Peyer's patch (tissue), 4 donors: Measurements from ENCODE around the gene SPC24.

Experiments used
- POLR2A ChIP-seq, 2 donors: fragments of 450-650 bp; IDR thresholded peaks; one replicate each; pipeline ENCODE4 v1.5.1; 2017; ENCODE audit warnings: antibody characterized with exemption in 2 of 2, mild to moderate bottlenecking in 2 of 2, moderate library complexity in 2 of 2
- TF ChIP-seq, protein P1 (sequence below), 6 experiments: fragments of 450-650 bp in 4 of 6; fragments of 200-600 bp in 2 of 6; sonication (generic) in 1 of 6; IDR thresholded peaks; one replicate each; pipeline ENCODE4 v1.5.1; 2017 to 2019; ENCODE audit warnings: antibody characterized with exemption in 6 of 6, mild to moderate bottlenecking in 3 of 6, moderate library complexity in 1 of 6

- TF ChIP-seq, protein P1, sequence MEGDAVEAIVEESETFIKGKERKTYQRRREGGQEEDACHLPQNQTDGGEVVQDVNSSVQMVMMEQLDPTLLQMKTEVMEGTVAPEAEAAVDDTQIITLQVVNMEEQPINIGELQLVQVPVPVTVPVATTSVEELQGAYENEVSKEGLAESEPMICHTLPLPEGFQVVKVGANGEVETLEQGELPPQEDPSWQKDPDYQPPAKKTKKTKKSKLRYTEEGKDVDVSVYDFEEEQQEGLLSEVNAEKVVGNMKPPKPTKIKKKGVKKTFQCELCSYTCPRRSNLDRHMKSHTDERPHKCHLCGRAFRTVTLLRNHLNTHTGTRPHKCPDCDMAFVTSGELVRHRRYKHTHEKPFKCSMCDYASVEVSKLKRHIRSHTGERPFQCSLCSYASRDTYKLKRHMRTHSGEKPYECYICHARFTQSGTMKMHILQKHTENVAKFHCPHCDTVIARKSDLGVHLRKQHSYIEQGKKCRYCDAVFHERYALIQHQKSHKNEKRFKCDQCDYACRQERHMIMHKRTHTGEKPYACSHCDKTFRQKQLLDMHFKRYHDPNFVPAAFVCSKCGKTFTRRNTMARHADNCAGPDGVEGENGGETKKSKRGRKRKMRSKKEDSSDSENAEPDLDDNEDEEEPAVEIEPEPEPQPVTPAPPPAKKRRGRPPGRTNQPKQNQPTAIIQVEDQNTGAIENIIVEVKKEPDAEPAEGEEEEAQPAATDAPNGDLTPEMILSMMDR (IDR thresholded peaks at IDR 0.05): no peak
- TF ChIP-seq POLR2A (IDR thresholded peaks at IDR 0.05): no peak
These were observed 16.8 kb downstream of the SPC24 start for GRCh38 chr19:11138601-11139300.
